NCI-H226 (cell line): Measurements from ENCODE around the gene NT5C2.
A peak's percentile ranks its signal among the peaks of the same experiment; 100 is the strongest.
"Not testable (repeated sequence)": the region's sequence is repeated elsewhere in the genome, so short reads cannot be mapped to it uniquely, and the experiment has no call there.

ENCODE experiments used
- DNase-seq: peaks from one replicate; pipeline ENCODE4 v3.0.0-alpha.2; 2015

Gene NT5C2

DNA sequence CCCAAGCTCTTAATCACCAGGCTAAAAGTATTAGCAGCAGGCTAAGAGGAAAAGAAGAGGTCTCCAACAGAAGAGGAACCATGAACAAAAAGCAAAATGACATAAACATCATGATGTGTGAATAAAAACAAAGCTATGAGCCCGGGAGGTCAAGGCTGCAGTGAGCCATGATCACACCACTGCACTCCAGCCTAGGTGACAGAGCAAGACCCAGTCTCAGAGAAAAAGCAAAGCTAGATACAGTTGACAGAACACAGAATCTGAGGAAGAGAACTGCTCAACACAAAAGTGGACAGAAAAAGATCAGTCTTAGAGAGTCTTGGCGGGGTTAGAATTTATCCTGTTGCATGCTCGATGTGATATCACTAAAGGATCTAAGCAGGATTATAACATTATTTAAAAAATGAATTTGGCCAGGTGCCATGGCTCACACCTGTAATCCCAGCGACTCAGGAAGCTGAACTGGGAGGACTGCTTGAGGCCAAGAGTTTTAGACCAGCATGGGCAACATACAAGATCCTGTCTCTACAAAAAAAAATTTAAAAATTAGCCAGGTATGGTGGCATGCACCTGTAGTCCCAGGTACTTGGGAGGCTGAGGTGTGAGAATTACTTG is 37.5 kb downstream of the NT5C2 start:
- no peak for DNase-seq

GRCh38 chr10:103154521-103155299 is 38.4 kb downstream of the NT5C2 start:
- no peak for DNase-seq

DNA sequence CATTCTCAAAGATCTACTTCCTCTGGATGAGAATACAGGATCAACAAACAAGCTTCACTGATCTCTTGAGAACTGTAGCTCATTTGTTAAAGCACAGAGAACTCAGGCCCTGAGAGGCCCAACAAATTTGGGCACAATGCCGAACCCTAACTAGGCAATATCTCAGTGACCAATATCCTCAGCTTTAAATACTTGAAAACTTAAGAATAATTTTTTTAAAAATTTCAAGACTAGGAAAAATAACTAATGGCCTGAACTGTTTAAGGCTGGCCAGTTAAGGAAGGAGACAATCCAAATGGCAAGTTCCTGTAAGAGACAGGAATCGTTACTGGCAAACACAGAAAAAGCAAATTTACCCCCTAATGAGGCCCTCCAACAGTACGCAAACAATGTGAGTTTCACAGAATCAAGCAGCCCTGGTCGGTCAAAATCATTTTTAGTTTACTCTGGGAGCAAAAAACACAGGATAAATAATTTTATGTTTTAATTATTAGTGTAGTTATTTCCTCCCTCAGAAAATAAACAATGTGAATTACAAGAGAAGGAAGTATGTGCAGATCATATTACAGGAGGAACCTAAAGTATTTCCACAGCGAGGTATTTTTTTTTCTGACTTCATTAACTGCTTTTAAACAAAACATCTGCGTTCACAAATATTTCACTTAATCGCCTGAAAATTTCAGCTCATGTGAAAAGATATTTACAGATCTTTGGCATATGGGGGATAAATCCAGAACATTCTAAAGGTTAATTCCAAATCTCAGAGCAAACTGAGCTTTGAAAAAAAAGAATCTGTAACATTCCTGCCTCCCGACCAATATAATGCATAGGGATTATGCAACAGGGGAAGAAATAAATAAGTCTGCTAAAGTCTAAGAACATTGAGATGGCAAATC is 39.5 kb downstream of the NT5C2 start:
- no peak for DNase-seq

DNA sequence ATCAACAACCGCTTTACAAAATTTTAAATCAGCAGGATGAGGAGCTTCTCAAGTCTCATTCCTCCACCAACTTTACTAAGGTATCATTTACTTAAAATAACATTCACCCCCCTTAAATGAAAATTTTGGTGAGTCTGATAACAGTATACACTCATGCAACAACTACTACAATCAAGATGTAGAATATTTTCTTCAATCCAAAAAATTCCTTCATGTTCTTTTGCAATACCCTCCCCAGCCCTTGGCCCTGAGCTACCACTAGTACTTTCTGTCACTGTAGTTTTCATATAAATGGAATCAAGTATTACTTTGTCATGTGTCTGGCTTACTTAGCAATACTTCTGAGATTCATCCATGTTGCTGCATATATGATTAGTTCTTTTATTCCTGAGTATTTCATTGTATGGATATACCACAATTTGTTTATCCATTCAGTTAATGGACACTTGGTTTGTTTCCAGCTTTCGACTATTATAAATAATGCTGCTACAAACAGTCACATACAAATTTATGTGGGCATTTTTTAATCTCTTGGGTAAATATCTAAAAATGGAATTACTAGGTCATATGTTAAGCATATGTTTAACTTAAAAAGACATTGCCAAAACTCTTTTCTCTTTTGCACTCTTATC is 43.0 kb downstream of the NT5C2 start:
- no peak for DNase-seq

DNA sequence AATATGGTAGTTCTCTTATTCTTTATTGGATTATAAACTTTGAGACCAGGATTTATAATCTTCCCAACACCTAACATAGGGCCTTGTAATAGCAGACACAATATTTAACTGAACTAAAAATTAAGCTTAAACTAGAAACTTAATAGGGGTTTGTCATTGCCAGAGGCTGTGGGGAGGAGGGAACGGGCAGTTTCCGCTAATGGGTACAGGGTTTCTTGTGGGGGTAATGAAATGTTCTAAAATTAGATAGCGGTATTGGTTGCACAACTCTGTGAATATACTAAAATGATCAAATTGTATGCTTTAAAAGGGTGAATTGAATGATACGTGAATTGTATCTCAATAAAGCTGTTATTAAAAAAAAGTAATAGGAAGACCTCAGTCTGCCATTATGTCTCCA is 45.4 kb downstream of the NT5C2 start:
- no peak for DNase-seq

GRCh38 chr10:103145860-103146466 is 47.1 kb downstream of the NT5C2 start:
- peak; percentile 76 for DNase-seq

- DNase-seq = no peak
Measured at GRCh38 chr10:103145046-103145445, 48.0 kb downstream of the NT5C2 start.

DNA sequence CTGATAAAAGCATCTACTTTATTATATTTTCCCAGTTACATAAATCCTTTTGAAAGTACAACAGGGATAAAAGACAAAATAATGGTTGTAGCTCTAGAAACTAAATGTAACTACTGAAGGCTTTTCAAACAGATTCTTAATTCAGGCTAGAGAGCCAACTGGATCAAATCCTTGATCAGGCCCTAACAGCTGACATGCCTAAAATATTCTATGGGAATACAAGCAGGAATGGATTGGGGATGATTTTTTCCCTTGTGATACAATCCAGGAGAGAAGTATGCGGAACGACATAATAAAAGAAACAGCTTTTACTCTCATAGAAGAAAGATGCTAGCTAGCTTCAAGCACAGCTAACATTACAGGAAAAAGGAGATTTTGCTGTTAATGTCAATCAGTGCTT is 49.0 kb downstream of the NT5C2 start:
- no peak for DNase-seq

GRCh38 chr10:103143641-103144040 is 49.4 kb downstream of the NT5C2 start:
- not testable (repeated sequence) for DNase-seq

GRCh38 chr10:103141950-103142349 is 51.1 kb downstream of the NT5C2 start:
- no peak for DNase-seq

DNA sequence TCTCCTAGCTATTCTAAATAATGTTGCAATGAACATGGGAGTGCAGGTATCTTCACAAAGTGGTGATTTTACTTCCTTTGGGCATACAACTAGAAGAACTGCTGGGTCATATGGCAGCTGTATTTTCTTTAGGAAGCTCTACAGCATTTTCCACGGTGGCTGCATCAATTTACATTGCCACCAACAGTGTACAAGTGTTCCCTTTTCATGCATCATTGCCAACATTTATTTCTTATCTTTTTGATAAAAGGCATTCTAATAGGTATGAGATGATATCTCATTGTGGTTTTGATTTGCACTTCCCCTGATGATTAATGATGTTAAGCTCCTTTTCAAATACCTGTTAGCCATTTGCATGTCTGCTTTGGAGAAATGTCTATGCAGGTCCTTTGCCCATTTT is 52.6 kb downstream of the NT5C2 start:
- DNase-seq = no peak

- DNase-seq = no peak
Measured at GRCh38 chr10:103139803-103140202, 53.3 kb downstream of the NT5C2 start.

DNA sequence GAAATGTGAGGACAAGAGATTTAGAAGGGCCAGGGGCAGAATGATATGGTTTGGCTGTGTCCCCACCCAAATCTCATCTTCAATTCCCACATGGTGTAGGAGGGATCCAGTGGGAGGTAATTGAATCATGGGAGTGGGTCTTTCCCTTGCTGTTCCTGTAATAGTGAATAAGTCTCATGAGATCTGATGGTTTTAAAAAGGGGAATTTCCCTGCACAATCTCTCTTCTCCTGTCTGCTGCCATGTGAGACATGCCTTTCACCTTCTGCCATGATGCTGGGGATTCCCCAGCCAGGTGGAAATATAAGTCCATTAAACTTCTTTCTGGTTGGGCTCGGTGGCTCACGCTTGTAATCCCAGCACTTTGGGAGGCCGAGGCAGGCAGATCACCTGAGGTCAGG is 57.9 kb downstream of the NT5C2 start:
- not testable (repeated sequence) for DNase-seq

DNA sequence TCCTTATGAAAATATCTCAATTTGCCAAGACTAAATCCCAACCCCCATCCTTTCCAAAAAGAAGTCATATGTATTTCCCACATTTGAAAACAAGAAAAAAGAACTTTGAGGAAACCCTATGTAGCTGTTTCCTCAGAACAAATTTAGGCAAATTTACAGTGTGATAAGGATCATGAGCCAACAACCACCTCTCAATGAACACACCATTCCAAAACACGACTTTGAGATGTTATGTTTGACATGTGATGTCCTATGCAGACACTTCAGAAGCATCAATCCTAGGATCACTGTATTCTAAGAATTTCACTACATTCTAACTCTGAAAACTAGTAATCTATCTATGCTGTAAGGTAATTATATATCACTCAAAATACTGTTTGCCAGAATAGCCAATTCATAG is 62.2 kb downstream of the NT5C2 start:
- no peak for DNase-seq

DNA sequence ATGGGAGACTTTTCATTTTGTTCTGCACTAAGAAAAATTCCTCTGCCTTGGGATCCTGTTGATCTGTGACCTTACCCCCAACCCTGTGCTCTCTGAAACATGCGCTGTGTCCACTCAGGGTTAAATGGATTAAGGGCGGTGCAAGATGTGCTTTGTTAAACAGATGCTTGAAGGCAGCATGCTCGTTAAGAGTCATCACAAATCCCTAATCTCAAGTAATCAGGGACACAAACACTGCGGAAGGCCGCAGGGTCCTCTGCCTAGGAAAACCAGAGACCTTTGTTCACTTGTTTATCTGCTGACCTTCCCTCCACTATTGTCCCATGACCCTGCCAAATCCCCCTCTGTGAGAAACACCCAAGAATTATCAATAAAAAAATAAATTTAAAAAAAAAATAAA is 62.9 kb downstream of the NT5C2 start:
- not testable (repeated sequence) for DNase-seq

GRCh38 chr10:103127241-103127640 is 65.8 kb downstream of the NT5C2 start:
- DNase-seq = no peak

DNA sequence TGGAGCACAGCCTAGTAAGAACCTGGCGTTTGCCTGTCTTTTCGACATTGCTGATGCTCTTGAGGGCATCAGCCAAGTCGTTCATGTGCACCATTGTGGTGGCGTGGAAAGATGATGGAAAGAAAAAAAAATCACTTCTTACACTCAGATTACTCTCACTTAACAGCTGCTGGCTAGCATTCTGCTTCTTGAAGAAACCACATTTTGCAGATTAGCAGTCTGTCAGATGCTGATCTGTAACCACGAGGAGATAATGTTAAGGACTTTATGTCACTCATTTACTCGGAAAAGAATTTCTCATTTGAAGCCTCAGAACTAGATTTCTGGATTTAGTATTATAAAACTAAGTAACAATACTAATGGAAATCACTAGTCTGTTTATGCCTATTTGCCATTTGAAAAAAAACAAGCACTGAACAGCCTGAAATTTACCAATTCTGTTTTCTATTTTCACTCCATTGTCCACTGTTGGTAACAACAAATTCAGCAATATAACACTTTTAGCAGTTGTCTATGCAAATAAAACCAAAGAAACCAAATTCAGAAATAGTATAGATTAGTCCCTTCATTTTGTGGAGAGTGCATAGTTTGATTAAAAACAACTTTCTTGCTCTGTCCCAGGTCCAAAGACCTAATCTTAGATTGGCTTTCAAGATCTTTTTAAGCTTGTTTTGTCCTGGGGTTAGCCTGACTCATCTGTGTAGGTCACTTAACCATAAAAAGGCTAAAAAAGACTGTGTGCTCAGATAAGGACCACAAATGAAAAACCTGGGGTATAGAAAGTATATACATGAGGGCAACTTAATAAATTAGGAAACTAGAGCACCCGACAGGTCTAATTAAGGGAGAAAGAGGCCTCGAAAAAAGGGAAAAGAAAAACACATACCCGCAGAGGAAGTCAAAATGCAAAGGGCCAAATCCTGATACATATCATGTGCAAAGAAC is 67.5 kb downstream of the NT5C2 start:
- no peak for DNase-seq

DNA sequence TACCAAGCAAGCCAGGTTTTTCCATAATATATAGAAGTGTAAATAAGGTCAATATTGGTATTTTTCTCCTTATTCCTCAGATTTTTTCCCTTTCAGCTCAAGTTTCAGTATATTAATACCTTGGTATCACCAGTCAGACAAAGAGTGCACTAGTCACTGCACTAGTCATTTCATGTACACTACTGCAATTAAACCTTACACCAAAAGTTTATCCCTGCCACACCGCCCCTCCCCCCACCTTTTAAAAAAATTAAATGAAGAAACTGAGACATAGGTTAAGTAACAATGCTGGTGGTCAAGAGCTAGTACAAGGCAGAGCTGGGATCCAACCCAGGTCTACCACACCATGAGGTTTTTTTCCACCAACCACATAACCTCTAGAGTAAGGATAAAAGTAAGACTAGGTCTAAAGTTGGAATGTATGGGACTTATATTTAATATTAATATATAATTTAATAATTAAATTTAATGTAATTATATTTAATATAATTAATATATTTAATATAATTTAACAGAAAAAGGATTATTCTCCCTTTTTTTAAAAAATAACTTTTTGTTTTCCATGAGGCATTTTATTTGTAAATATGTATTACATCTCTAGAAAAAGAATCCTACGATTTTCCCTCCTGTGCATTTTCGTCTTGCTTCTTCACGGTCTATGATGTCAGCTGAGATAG is 68.5 kb downstream of the NT5C2 start:
- no peak for DNase-seq

DNA sequence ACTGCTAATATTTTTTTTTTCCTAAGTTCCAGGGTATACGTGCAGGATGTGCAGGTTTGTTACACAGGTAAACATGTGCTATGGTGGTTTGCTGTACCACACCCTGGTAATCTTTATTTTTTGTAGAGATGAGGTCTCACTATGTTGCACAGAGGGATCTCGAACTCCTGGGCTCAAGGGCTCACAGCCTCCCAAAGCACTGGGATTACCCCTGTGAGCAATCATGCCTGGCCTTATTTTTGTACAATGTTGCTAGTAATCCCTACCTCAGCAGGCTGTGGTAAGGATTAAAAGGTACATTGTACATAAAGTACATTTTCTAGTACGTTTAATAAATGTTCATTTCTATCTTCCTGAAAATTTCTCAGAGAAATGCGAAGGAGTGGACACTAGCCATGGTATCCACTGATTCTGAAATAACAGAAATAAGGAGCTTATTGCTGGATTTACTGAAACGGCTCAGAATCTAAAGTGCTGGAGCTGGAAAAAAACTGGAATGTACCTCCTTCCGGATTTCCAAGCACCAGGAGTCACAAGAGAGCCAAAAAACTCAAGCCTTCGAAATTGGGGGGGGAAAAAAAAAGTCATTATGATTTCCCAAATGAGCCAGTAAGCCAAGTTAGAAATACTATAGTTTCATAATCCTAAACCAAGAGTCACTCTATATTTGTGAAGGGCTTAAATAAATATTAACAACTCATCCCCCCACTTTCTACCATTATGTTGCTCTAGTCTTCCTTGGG is 69.6 kb downstream of the NT5C2 start:
- DNase-seq = no peak
